Neural crest cell (in vitro differentiated cells): Measurements from ENCODE around the gene MBOAT2. TPM values are rescaled to one million over a fixed set of nuclear protein-coding genes. Genes with fewer than 3 reads are reported as not detected.

Source experiments
- DNase-seq: peaks from one replicate; pipeline ENCODE4 v3.0.0; 2021; ENCODE audit warnings: low read depth, mixed read lengths, low spot score
- H3K27ac Mint-ChIP-seq: one replicate; pipeline ENCODE4 v1.8.0; 2021; ENCODE audit warnings: mild to moderate bottlenecking, mixed read lengths; ENCODE audit not compliant: unreplicated experiment
- H3K27me3 Mint-ChIP-seq: 2 replicates; pipeline ENCODE4 v1.8.0; 2021; ENCODE audit warnings: low read depth, mild to moderate bottlenecking, mixed read lengths
- H3K36me3 Mint-ChIP-seq: 2 replicates; pipeline ENCODE4 v1.8.0; 2021; ENCODE audit warnings: low read depth, mild to moderate bottlenecking, mixed read lengths
- H3K4me1 Mint-ChIP-seq: 2 replicates; pipeline ENCODE4 v1.8.0; 2021; ENCODE audit warnings: mixed read lengths
- H3K4me3 Mint-ChIP-seq: one replicate; pipeline ENCODE4 v1.8.0; 2021; ENCODE audit warnings: mild to moderate bottlenecking, mixed read lengths
- H3K9me3 Mint-ChIP-seq: 2 replicates; pipeline ENCODE4 v1.8.0; 2021; ENCODE audit warnings: mixed read lengths
- CTCF ChIP-seq: fragments of 200-600 bp; sonication (generic); conservative IDR thresholded peaks from 2 replicates; pipeline ENCODE4 v1.5.0; 2021; ENCODE audit warnings: antibody characterized with exemption, mild to moderate bottlenecking
- total RNA-seq: library from RNA; stranded (reverse); gene quantifications from 2 replicates; pipeline ENCODE4 v1.2.1, GENCODE V29; 2021

The MBOAT2 gene
- total RNA-seq, 1 donor from 2014 or later, result 53.1 TPM

DNA sequence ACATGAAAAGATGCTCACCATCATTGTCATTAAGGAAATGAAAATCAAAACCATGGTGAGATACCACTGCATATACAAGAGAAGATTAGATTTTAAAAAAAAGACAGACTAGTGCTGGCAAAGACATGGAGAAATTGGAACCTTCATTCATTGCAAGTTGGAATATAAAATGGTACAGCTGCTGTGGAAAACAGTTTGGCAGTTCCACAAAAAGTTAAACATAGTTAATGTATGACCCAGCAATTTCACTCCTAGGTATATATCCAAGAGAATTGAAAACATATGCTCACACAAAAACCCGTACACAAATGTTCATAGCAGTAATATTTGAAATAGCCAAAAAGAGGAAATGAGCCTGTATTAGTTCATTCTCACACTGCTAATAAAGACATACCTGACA, 33.7 kb upstream of the MBOAT2 start:
- H3K4me3 Mint-ChIP-seq, result no peak overlapping the region
- TF ChIP-seq CTCF, result no peak
- peaks cover 20% of the 10 kb centered on the region for H3K36me3 Mint-ChIP-seq
- H3K27ac Mint-ChIP-seq, result no peak overlapping the region
- no peak for DNase-seq
- H3K9me3 Mint-ChIP-seq, result peaks cover 15% of the 10 kb centered on the region
- peaks cover 10% of the 10 kb centered on the region for H3K4me1 Mint-ChIP-seq
- H3K27me3 Mint-ChIP-seq, result no peaks in the 10 kb centered on the region

DNA sequence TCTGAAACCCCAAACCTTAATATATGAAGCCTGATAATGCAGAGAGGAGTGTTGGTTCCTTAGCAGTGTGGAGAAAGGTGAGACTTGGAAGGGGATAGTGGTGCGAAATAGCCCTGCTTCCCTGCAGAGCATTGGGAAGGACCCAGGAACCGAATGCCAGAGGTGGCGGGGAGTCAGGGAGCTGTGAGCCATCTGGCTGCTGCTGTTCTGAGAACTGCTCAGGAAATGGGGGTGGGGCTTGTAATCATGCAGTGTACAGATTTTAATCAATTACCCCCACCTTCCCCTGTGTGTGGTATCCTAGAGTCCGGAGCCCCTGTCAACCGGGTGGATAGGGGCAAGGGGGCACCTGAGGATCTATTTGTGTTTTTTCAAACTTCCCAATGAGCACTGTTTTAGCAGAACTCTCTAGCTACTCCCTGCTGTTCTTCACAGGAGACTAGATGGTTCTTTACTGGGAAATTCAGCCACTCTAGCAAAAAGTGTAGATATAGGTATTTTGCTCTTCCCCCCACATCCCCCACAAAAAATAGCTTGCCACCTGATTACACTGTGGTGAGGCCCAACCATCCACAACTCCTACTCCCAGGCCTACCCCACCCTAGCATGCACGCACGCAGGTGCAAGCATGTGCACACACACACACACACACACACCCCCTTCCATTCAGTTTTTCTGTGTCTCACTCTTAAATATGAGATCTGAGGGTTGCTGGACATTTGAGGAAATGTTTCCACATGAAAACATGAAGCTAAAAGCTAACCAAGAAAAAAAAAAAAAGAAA, 30.1 kb upstream of the MBOAT2 start:
- no peak overlapping the region for H3K27ac Mint-ChIP-seq
- DNase-seq, result no peak

GRCh38 chr2:9032536-9033255, 29.2 kb upstream of the MBOAT2 start:
- Mint-ChIP-seq H3K27ac (no peak overlapping the region), H3K4me1 (peaks cover 10% of the 10 kb centered on the region), H3K27me3 (no peaks in the 10 kb centered on the region), H3K9me3 (peaks cover under 1% of the 10 kb centered on the region), H3K36me3 (peaks cover 6% of the 10 kb centered on the region), H3K4me3 (no peak overlapping the region)
- no peak for TF ChIP-seq CTCF
- DNase-seq, result no peak

More for the DNA sequence above, 30.1 kb upstream of the MBOAT2 start:
- TF ChIP-seq CTCF, result no peak
- Mint-ChIP-seq H3K9me3 (peaks cover 8% of the 10 kb centered on the region), H3K4me3 (no peak overlapping the region), H3K36me3 (peaks cover 14% of the 10 kb centered on the region), H3K27me3 (no peaks in the 10 kb centered on the region), H3K4me1 (peaks cover 10% of the 10 kb centered on the region)

GRCh38 chr2:9032121-9032520, 28.6 kb upstream of the MBOAT2 start:
- Mint-ChIP-seq H3K9me3 (no peaks in the 10 kb centered on the region), H3K36me3 (peaks cover 6% of the 10 kb centered on the region), H3K4me3 (no peak overlapping the region), H3K4me1 (peaks cover 10% of the 10 kb centered on the region), H3K27me3 (no peaks in the 10 kb centered on the region), H3K27ac (no peak overlapping the region)
- TF ChIP-seq CTCF, result no peak
- no peak for DNase-seq

DNA sequence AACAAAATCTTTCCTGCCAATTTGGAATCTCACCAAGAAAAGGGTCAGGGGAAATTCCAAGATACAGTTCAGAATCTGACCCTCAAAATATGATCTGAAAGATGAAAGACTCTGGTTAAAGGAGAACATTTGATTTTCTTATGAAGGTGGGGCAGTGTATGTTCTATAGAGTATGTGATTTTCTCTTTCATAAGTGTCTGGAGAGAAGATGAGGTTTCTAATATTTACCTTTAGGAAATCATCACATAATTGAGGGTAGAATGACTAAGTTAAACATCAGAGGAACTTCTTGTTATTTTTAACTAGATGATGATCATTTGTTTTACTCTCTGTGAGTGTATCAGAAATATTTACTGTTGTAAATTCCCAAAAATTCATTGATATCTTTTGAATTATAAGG, 27.8 kb upstream of the MBOAT2 start:
- Mint-ChIP-seq H3K36me3 (peaks cover 4% of the 10 kb centered on the region), H3K4me3 (no peak overlapping the region), H3K27me3 (no peaks in the 10 kb centered on the region), H3K4me1 (peaks cover 10% of the 10 kb centered on the region), H3K27ac (no peak overlapping the region), H3K9me3 (no peaks in the 10 kb centered on the region)
- TF ChIP-seq CTCF, result no peak
- DNase-seq, result no peak
